NT2/D1 (cell line): Measurements from ENCODE around the gene TACR2.

ENCODE experiments used
- SUZ12 ChIP-seq: IDR thresholded peaks from 2 replicates; pipeline ENCODE4 v1.6.1; 2011; ENCODE audit not compliant: insufficient read length, insufficient read depth; ENCODE audit errors: extremely low read depth
- YY1 ChIP-seq: IDR thresholded peaks from 2 replicates; pipeline ENCODE4 v1.6.1; 2011; ENCODE audit not compliant: insufficient read length, insufficient read depth
- ZNF274 ChIP-seq: IDR thresholded peaks from 2 replicates; pipeline ENCODE4 v1.6.1; 2011; ENCODE audit warnings: mild to moderate bottlenecking, low read depth, low read length

DNA sequence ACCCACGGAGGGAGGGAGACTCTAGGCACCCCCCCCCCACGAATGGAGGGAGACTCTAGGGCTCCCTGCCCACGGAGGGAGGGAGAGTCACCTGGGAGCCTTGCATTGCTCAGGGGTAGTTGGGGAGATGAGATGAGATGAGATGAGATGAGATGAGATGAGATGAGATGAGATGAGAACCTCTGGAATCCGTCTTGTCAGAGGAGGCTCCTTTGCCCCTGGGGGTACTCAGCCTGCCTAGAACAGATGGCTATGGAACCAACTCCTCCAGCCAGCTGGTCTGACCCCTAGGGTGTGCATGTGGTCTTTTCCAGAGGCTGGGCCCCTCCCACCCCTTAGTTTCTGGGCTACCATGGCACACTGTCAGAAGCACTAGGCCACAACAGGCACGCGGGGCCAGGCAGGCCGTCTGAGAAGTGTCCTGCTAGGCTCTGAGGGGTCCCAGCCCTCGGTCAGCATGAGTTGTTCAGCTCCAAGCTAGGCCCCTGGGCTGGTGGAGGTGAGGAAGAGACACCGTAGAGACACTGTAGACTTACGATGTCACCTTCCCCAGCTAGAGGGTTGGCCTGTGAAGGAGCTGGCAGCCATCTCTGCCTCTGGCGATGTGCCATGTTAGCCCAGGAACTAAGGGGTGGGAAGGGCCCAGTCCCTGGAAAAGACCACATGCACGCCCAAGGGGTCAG, 43.3 kb upstream of the TACR2 start:
- no peak for TF ChIP-seq YY1
- TF ChIP-seq ZNF274: no peak
- TF ChIP-seq SUZ12: no peak
